IMR-90 (cell line): ENCODE data around the gene PRDM15. TPM values are rescaled to one million over a fixed set of nuclear protein-coding genes. Genes with fewer than 3 reads are reported as not detected.

Source experiments
- ATAC-seq: fragments of 200-7000 bp; cut with Tn5 transposase; 2 replicates; pipeline ENCODE4 v1.9.1; 2020; ENCODE audit warnings: low read depth, mild to moderate bottlenecking, moderate library complexity
- BruUV-seq: library from RNA; stranded (reverse); fragments of 400-500 nt; replicated peaks from 2 replicates; lab custom pipeline; 2021; lab: Mats Ljungman, UMichigan
- CTCF ChIA-PET: fragments of 300-600 bp; formaldehyde crosslinking; extraction: SDS; loops from one replicate; lab custom pipeline; 2021; ENCODE audit warnings: antibody characterized with exemption; lab: Yijun Ruan, JAX
- POLR2A ChIA-PET: fragments of 300-600 bp; sonication (Branson Sonifier 250); formaldehyde crosslinking; loops from one replicate; lab custom pipeline; 2022; ENCODE audit warnings: antibody characterized with exemption; ENCODE audit not compliant: unreplicated experiment; lab: Charles Lee
- DNase-seq: peaks from one replicate; pipeline ENCODE4 v3.0.0; 2013
- H2AFZ ChIP-seq: replicated peaks from 2 replicates; pipeline ENCODE3; 2013; ENCODE audit warnings: low read length, mild to moderate bottlenecking; ENCODE audit not compliant: poor library complexity
- H2AK5ac ChIP-seq: 2 replicates; pipeline ENCODE4 v1.6.1; 2013; ENCODE audit warnings: low read depth, low read length, inconsistent platforms
- H2AK9ac ChIP-seq: replicated peaks from 2 replicates; pipeline ENCODE3; 2013; ENCODE audit warnings: mild to moderate bottlenecking, low read depth, low read length, moderate library complexity; ENCODE audit not compliant: poor library complexity
- H2BK120ac ChIP-seq: 2 replicates; pipeline ENCODE4 v1.6.1; 2013; ENCODE audit warnings: low read depth, low read length, inconsistent platforms
- H2BK15ac ChIP-seq: 3 replicates; pipeline ENCODE4 v1.6.1; 2013; ENCODE audit warnings: low read depth, low read length, inconsistent platforms
- H2BK20ac ChIP-seq: 2 replicates; pipeline ENCODE4 v1.6.1; 2013; ENCODE audit warnings: low read depth, mild to moderate bottlenecking, inconsistent platforms, low read length, moderate library complexity
- H2BK5ac ChIP-seq: 2 replicates; pipeline ENCODE4 v1.6.1; 2013; ENCODE audit warnings: mild to moderate bottlenecking, low read depth, low read length, inconsistent platforms; ENCODE audit not compliant: poor library complexity, severe bottlenecking
- H3K14ac ChIP-seq: replicated peaks from 2 replicates; pipeline ENCODE4 v1.6.1; 2013; ENCODE audit warnings: low read depth, low read length, inconsistent platforms
- H3K18ac ChIP-seq: 2 replicates; pipeline ENCODE4 v1.6.1; 2013; ENCODE audit warnings: low read depth, low read length, control low read depth
- H3K23ac ChIP-seq: 2 replicates; pipeline ENCODE4 v1.6.1; 2013; ENCODE audit warnings: low read depth, low read length, inconsistent platforms
- H3K27ac ChIP-seq: 2 replicates; pipeline ENCODE4 v1.5.1; 2013; ENCODE audit warnings: mild to moderate bottlenecking, control low read depth, low read length; ENCODE audit not compliant: insufficient read depth
- H3K27me3 ChIP-seq: 2 replicates; pipeline ENCODE4 v1.6.1; 2013; ENCODE audit warnings: low read length; ENCODE audit not compliant: control insufficient read depth, insufficient read depth
- H3K36me3 ChIP-seq: 2 replicates; pipeline ENCODE4 v1.6.1; 2013; ENCODE audit warnings: low read length, mixed read lengths; ENCODE audit not compliant: control insufficient read depth, insufficient read depth
- H3K4ac ChIP-seq: 2 replicates; pipeline ENCODE4 v1.6.1; 2013; ENCODE audit warnings: low read depth, low read length, inconsistent platforms
- H3K4me1 ChIP-seq: 2 replicates; pipeline ENCODE4 v1.6.1; 2013; ENCODE audit warnings: low read length, mixed read lengths; ENCODE audit not compliant: control insufficient read depth, insufficient read depth
- H3K4me2 ChIP-seq: 2 replicates; pipeline ENCODE4 v1.6.1; 2013; ENCODE audit warnings: low read depth, mild to moderate bottlenecking, control low read depth, low read length, moderate library complexity
- H3K4me3 ChIP-seq: 2 replicates; pipeline ENCODE4 v1.5.1; 2013; ENCODE audit warnings: low read depth, mild to moderate bottlenecking, control low read depth, low read length, moderate library complexity; ENCODE audit not compliant: insufficient read depth
- H3K56ac ChIP-seq: 2 replicates; pipeline ENCODE4 v1.6.1; 2013; ENCODE audit warnings: low read length, inconsistent platforms; ENCODE audit not compliant: insufficient read depth; ENCODE audit errors: extremely low read depth
- H3K79me1 ChIP-seq, 2 experiments: 2 replicates each; pipeline ENCODE4 v1.6.1; 2013; ENCODE audit warnings: low read length in 2 of 2, inconsistent platforms in 1 of 2, low read depth in 1 of 2
- H3K9ac ChIP-seq: 2 replicates; pipeline ENCODE4 v1.6.1; 2013; ENCODE audit warnings: low read depth, low read length, control low read depth
- H3K9me1 ChIP-seq: 2 replicates; pipeline ENCODE4 v1.6.1; 2013; ENCODE audit warnings: low read length, inconsistent platforms; ENCODE audit not compliant: insufficient read depth
- H3K9me3 ChIP-seq: 2 replicates; pipeline ENCODE4 v1.6.1; 2013; ENCODE audit warnings: low read length; ENCODE audit not compliant: control insufficient read depth, insufficient read depth
- H4K20me1 ChIP-seq: 2 replicates; pipeline ENCODE4 v1.6.1; 2013; ENCODE audit warnings: low read length, inconsistent platforms; ENCODE audit not compliant: insufficient read depth
- H4K5ac ChIP-seq: 2 replicates; pipeline ENCODE4 v1.6.1; 2013; ENCODE audit warnings: mild to moderate bottlenecking, low read depth, low read length, control low read depth
- H4K8ac ChIP-seq, 2 experiments: 2 replicates each; pipeline ENCODE4 v1.6.1; 2013; ENCODE audit warnings: low read depth in 2 of 2, low read length in 2 of 2, control low read depth in 1 of 2, inconsistent platforms in 1 of 2
- H4K91ac ChIP-seq: 2 replicates; pipeline ENCODE4 v1.6.1; 2013; ENCODE audit warnings: low read depth, low read length, inconsistent platforms; ENCODE audit not compliant: insufficient read depth
- BHLHE40 ChIP-seq: fragments of 150-350 bp; IDR thresholded peaks from 2 replicates; pipeline ENCODE4 v1.6.1; 2016; ENCODE audit warnings: mild to moderate bottlenecking, low read depth, low read length
- CEBPB ChIP-seq: IDR thresholded peaks from 2 replicates; pipeline ENCODE4 v1.6.1; 2012; ENCODE audit warnings: low read depth, low read length, improper control_type of control experiment
- CHD1 ChIP-seq: IDR thresholded peaks from 2 replicates; pipeline ENCODE4 v1.6.1; 2012; ENCODE audit warnings: low read depth, low read length, improper control_type of control experiment
- ELK1 ChIP-seq: fragments of 150-350 bp; IDR thresholded peaks from 2 replicates; pipeline ENCODE4 v1.6.1; 2016; ENCODE audit warnings: low read depth, mild to moderate bottlenecking, low read length, moderate library complexity, borderline replicate concordance
- MAFK ChIP-seq: IDR thresholded peaks from 2 replicates; pipeline ENCODE4 v1.6.1; 2012; ENCODE audit warnings: low read depth, low read length, improper control_type of control experiment
- MAZ ChIP-seq: IDR thresholded peaks from 2 replicates; pipeline ENCODE4 v1.6.1; 2012; ENCODE audit warnings: low read depth, mild to moderate bottlenecking, low read length, improper control_type of control experiment, moderate library complexity, borderline replicate concordance
- RAD21 ChIP-seq: IDR thresholded peaks from 2 replicates; pipeline ENCODE4 v1.6.1; 2012; ENCODE audit warnings: low read length, improper control_type of control experiment
- RCOR1 ChIP-seq: IDR thresholded peaks from 2 replicates; pipeline ENCODE4 v1.6.1; 2012; ENCODE audit warnings: mild to moderate bottlenecking, low read length, improper control_type of control experiment; ENCODE audit not compliant: insufficient replicate concordance
- WGBS, 2 experiments: methylation state at CpG; one replicate each; pipeline versions ENCODE4 v1.1.5 to v1.1.7; 2013; ENCODE audit warnings: missing lambda C conversion rate in 2 of 2; ENCODE audit not compliant: insufficient read length in 1 of 2; ENCODE audit errors: extremely low coverage in 2 of 2; 5-methylcytosine and 5-hydroxymethylcytosine counted together
- dilution Hi-C: fragments of 300-500 bp; cut with HindIII; formaldehyde crosslinking; loops from one replicate; pipeline ENCODE4 v1.14.3; 2018; ENCODE audit warnings: low sequenced_read_pairs; ENCODE audit not compliant: unreplicated experiment
- in situ Hi-C: fragments of 300-500 bp; cut with MboI; formaldehyde crosslinking; loops from 3 replicates; pipeline ENCODE4 v1.14.3; 2019; ENCODE audit warnings: low sequenced_read_pairs, inconsistent platforms, mixed read lengths
- intact Hi-C: fragments of 100-400 bp; cut with micrococcal nuclease; formaldehyde crosslinking; loops from 2 replicates; pipeline ENCODE4 v1.10.0; 2022
- polyA plus RNA-seq, 3 experiments: library from polyadenylated mRNA; depleted of rRNA; stranded (reverse); fragments of >200 nt; gene quantifications; 2 replicates each; pipeline ENCODE4 v1.2.3, GENCODE V29; 2012; ENCODE audit warnings: low replicate concordance in 1 of 3
- total RNA-seq: library from RNA; depleted of rRNA; stranded (reverse); fragments of >200 nt; gene quantifications from 2 replicates; pipeline ENCODE4 v1.2.3, GENCODE V29; 2012

The PRDM15 gene
- total and polyA plus RNA-seq, 2 of the 4 experiments (the other 2 are of a cell fraction), result 7.3 to 8.8 TPM

GRCh38 chr21:41799763-41800162 lies 79.4 kb downstream of the PRDM15 start:
- TF ChIP-seq MAFK, result no peak
- TF ChIP-seq BHLHE40, result no peak
- no peak for TF ChIP-seq ELK1
- no peak for TF ChIP-seq RAD21
- no peak for TF ChIP-seq MAZ
- no peak for TF ChIP-seq RCOR1
- TF ChIP-seq CHD1, result no peak
- TF ChIP-seq CEBPB, result no peak
- H2BK15ac ChIP-seq, result no peak overlapping the region
- 96% methylated on average over 6 of the region's 7 CpGs; no CpG with 5 or more reads in 1 of the 2 experiments for WGBS, 2 experiments
- H4K91ac ChIP-seq, result no peak overlapping the region
- no peak overlapping the region for H3K14ac ChIP-seq
- H3K56ac ChIP-seq, result no peak overlapping the region
- dilution Hi-C loops, result no loop called here
- CTCF ChIA-PET, result no interaction called here
- no peaks in the 10 kb centered on the region for H4K20me1 ChIP-seq
- BruUV-seq, result no TSS peak
- ATAC-seq, result no peak
- H3K4me3 ChIP-seq, result no peak overlapping the region
- H2AK5ac ChIP-seq, result no peak overlapping the region
- no peaks in the 10 kb centered on the region for H3K79me1 ChIP-seq
- H3K4ac ChIP-seq, result no peak overlapping the region
- no peak overlapping the region for H4K8ac ChIP-seq
- H3K9me3 ChIP-seq, result no peaks in the 10 kb centered on the region
- H2AFZ ChIP-seq, result no peak overlapping the region
- H3K36me3 ChIP-seq, result peaks cover 25% of the 10 kb centered on the region
- in situ Hi-C loops, result loop anchor here (25.0 kb wide), 1 partner anchor 512 kb away; no protein-coding TSS in a partner anchor
- no peak overlapping the region for H2BK20ac ChIP-seq
- no peak overlapping the region for H2AK9ac ChIP-seq
- POLR2A ChIA-PET, result no interaction called here
- no peak overlapping the region for H3K4me2 ChIP-seq
- no peak overlapping the region for H2BK120ac ChIP-seq
- no peak overlapping the region for H3K27ac ChIP-seq
- intact Hi-C loops, result no loop called here
- H4K5ac ChIP-seq, result no peak overlapping the region
- H3K27me3 ChIP-seq, result no peaks in the 10 kb centered on the region
- no peak overlapping the region for H3K9ac ChIP-seq
- no peaks in the 10 kb centered on the region for H3K4me1 ChIP-seq
- H3K23ac ChIP-seq, result no peak overlapping the region
- H3K9me1 ChIP-seq, result no peaks in the 10 kb centered on the region; the same call in 1 of the 2 replicates
- no peak for DNase-seq
- H2BK5ac ChIP-seq, result no peak overlapping the region
- H3K18ac ChIP-seq, result no peak overlapping the region
